ENCODE data around the gene TLE2.

GRCh38 chr19:2988568-2988967 is 40.5 kb downstream of the TLE2 start:
- TF ChIP-seq CTCF (IDR thresholded peaks at IDR 0.05): no peak
- TF ChIP-seq EZH2 (IDR thresholded peaks at IDR 0.05): no peak
- no peak for TF ChIP-seq EZH2phosphoT487 (IDR thresholded peaks at IDR 0.05)

Measured in neural progenitor cell (in vitro differentiated cells).